SK-N-MC (cell line): ENCODE measurements around the gene PDIA4.

Experiments used
- EZH2 ChIP-seq: fragments of 200-600 bp; sonication (generic); IDR thresholded peaks from one replicate; pipeline ENCODE4 v1.6.1; 2017; ENCODE audit warnings: antibody characterized with exemption
- FOXP2 ChIP-seq: optimal IDR thresholded peaks from 2 replicates; pipeline ENCODE3; 2011; ENCODE audit warnings: mild to moderate bottlenecking, moderate library complexity; ENCODE audit not compliant: insufficient read depth; ENCODE audit errors: extremely low read length, control extremely low read depth
- POLR2AphosphoS5 ChIP-seq: IDR thresholded peaks from 2 replicates; pipeline ENCODE4 v1.6.1; 2012; ENCODE audit warnings: mild to moderate bottlenecking, low read depth, low read length, borderline replicate concordance

GRCh38 chr7:149021725-149022062 lies 6.6 kb downstream of the PDIA4 start:
- TF ChIP-seq POLR2AphosphoS5 = no peak
- no peak for TF ChIP-seq EZH2
- TF ChIP-seq FOXP2 = no peak
